Motor neuron (in vitro differentiated cells): ENCODE measurements around the gene DIO1. TPM values are rescaled to one million over a fixed set of nuclear protein-coding genes. Genes with fewer than 3 reads are reported as not detected.

Source experiments
- ATAC-seq, 8 experiments: fragments of 200-7000 bp; cut with Tn5 transposase; replicated peaks in 6 of 8; 2 replicates each; pipeline ENCODE4 v1.8.0; 2021; ENCODE audit warnings: mild to moderate bottlenecking in 8 of 8, moderate library complexity in 8 of 8
- H3K27ac ChIP-seq, 2 donors: fragments of 250-450 bp; sonication (Bioruptor Pico); 2 replicates each; pipeline ENCODE4 v1.9.0; 2021; ENCODE audit warnings: antibody characterized with exemption in 2 of 2, mild to moderate bottlenecking in 2 of 2, moderate library complexity in 1 of 2
- H3K4me1 ChIP-seq, 2 donors: fragments of 250-450 bp; sonication (Bioruptor Pico); replicated peaks in 1 of 2; 2 replicates each; pipeline ENCODE4 v1.6.1; 2021; ENCODE audit warnings: antibody characterized with exemption in 2 of 2, mild to moderate bottlenecking in 2 of 2, moderate library complexity in 1 of 2
- H3K4me3 ChIP-seq, 5 donors: fragments of 250-450 bp; sonication (Bioruptor Pico); 2 replicates each; pipeline ENCODE4 v1.9.0; 2021; ENCODE audit warnings: antibody characterized with exemption in 5 of 5, mild to moderate bottlenecking in 5 of 5, moderate library complexity in 4 of 5
- WGBS, 10 experiments: fragments of 450-650 bp; shearing (Covaris generic); methylation state at CpG; one replicate each; pipeline ENCODE4 v1.0.0; 2022; 5-methylcytosine and 5-hydroxymethylcytosine counted together
- in situ Hi-C, 9 experiments: fragments of 400-800 bp; cut with MboI; loops; one replicate each; pipeline ENCODE4 v1.15.0; 2021; ENCODE audit warnings: low sequenced_read_pairs in 9 of 9, low pct_unique_long_range_greater_than_20kb in 2 of 9; ENCODE audit not compliant: unreplicated experiment in 9 of 9
- total RNA-seq, 8 experiments: library from RNA; unstranded; fragments of 300-600 nt; gene quantifications; 2 replicates each; pipeline versions ENCODE4 v1.2.3 to v1.2.4, GENCODE V29; 2022

The DIO1 gene
- total RNA-seq, 8 experiments from 2014 or later, result 0.15 to 1.2 (median 0.35) TPM

- Histone ChIP-seq H3K27ac (peak within 1 kb of the TSS; percentile 60 to 75), H3K4me3 (peak within 1 kb of the TSS; percentile 54 to 87 (median 70)), H3K4me1 (peaks cover 29 to 33% of the 10 kb centered on the region in 2 donors)
- WGBS, 10 experiments, result 24% methylated on average over 2 of the region's 58 CpGs; no CpG with 5 or more reads in 9 of the 10 experiments
- in situ Hi-C loops, result no loop called here
- ATAC-seq, result peak in 3 of 8 experiments; percentile 67 to 76 (median 69)
These were observed 52.5 kb downstream of the DIO1 start, which contains the start of gene LRRC42 for GRCh38 chr1:53946252-53947171. TSS of gene LRRC42 (plus strand) at chr1:53946350. CDS start at chr1:53952000, 5,650 bp downstream.

GRCh38 chr1:53947172-53947907 is 53.4 kb downstream of the DIO1 start:
- 0 to 49% (median 24%) methylated on average over 1 to 6 of the region's 6 CpGs; no CpG with 5 or more reads in 2 of the 10 experiments for WGBS, 10 experiments
- Histone ChIP-seq H3K4me3 (peak overlapping the region; percentile 54 to 87 (median 70)), H3K27ac (no peak overlapping the region), H3K4me1 (peaks cover 29 to 33% of the 10 kb centered on the region in 2 donors)
- in situ Hi-C loops, result no loop called here
- no peak for ATAC-seq

- in situ Hi-C loops, result no loop called here
- Histone ChIP-seq H3K27ac (no peak overlapping the region), H3K4me1 (peaks cover 29 to 33% of the 10 kb centered on the region in 2 donors), H3K4me3 (no peak overlapping the region)
- 49 to 100% (median 94%) methylated on average over 1 to 5 of the region's 5 CpGs; no CpG with 5 or more reads in 1 of the 10 experiments for WGBS, 10 experiments
- ATAC-seq, result no peak
These were observed 54.3 kb downstream of the DIO1 start for GRCh38 chr1:53948291-53948690.

- Histone ChIP-seq H3K27ac (no peak overlapping the region), H3K4me3 (no peak overlapping the region), H3K4me1 (peaks cover 29 to 33% of the 10 kb centered on the region in 2 donors)
- in situ Hi-C loops, result no loop called here
- no peak for ATAC-seq
- 38 to 100% (median 84%) methylated on average over 1 to 4 of the region's 4 CpGs; no CpG with 5 or more reads in 1 of the 10 experiments for WGBS, 10 experiments
These were observed 55.3 kb downstream of the DIO1 start for GRCh38 chr1:53949023-53949990.

- WGBS, 10 experiments, result 91 to 100% (median 100%) methylated on average over 1 to 5 of the region's 5 CpGs; no CpG with 5 or more reads in 3 of the 10 experiments
- Histone ChIP-seq H3K4me1 (peaks cover 29 to 33% of the 10 kb centered on the region in 2 donors), H3K27ac (no peak overlapping the region), H3K4me3 (no peak overlapping the region)
- no peak for ATAC-seq
- in situ Hi-C loops, result loop anchor here in 2 of 9 experiments (25.0 kb wide), 1 partner anchor 89 kb away; no protein-coding TSS in a partner anchor
These were observed 57.7 kb downstream of the DIO1 start for GRCh38 chr1:53951697-53952096.

- in situ Hi-C loops, result loop anchor here in 2 of 9 experiments (25.0 kb wide), 1 partner anchor 92 kb away; no protein-coding TSS in a partner anchor
- no peak overlapping the region for H3K27ac ChIP-seq
- ATAC-seq, result no peak
- H3K4me1 ChIP-seq, result peaks cover 12 to 16% of the 10 kb centered on the region in 2 donors
- 74 to 100% (median 93%) methylated on average over 2 of the region's 2 CpGs; no CpG with 5 or more reads in 1 of the 10 experiments for WGBS, 10 experiments
- no peak overlapping the region for H3K4me3 ChIP-seq
These were observed 60.1 kb downstream of the DIO1 start for GRCh38 chr1:53954128-53954527.

GRCh38 chr1:53956308-53957168 is 62.6 kb downstream of the DIO1 start:
- peaks cover 0 to 3% of the 10 kb centered on the region in 2 donors for H3K4me1 ChIP-seq
- no peak overlapping the region for H3K27ac ChIP-seq
- in situ Hi-C loops, result loop anchor here in 2 of 9 experiments (25.0 kb wide), 1 partner anchor 94 kb away; no protein-coding TSS in a partner anchor
- no peak overlapping the region for H3K4me3 ChIP-seq
- ATAC-seq, result peak in 5 of 8 experiments; percentile 25 to 90 (median 45)
- WGBS, 10 experiments, result 22 to 100% (median 67%) methylated on average over 1 to 3 of the region's 3 CpGs; no CpG with 5 or more reads in 1 of the 10 experiments

GRCh38 chr1:53957194-53957818 is 63.3 kb downstream of the DIO1 start:
- Histone ChIP-seq H3K27ac (no peak overlapping the region), H3K4me1 (peaks cover 0 to 3% of the 10 kb centered on the region in 2 donors), H3K4me3 (no peak overlapping the region)
- WGBS, 10 experiments, result 28 to 100% (median 77%) methylated on average over 1 to 3 of the region's 3 CpGs
- in situ Hi-C loops, result loop anchor here in 2 of 9 experiments (25.0 kb wide), 1 partner anchor 95 kb away; no protein-coding TSS in a partner anchor
- peak in 4 of 8 experiments; percentile 36 to 99 (median 94) for ATAC-seq

- ATAC-seq, result no peak
- Histone ChIP-seq H3K4me3 (no peak overlapping the region), H3K4me1 (peaks cover 0 to 3% of the 10 kb centered on the region in 2 donors), H3K27ac (no peak overlapping the region)
- in situ Hi-C loops, result loop anchor here in 3 of 9 experiments (10.0 to 25.0 kb wide), 2 partner anchors 95 to 97 kb away; no protein-coding TSS in a partner anchor
These were observed 65.8 kb downstream of the DIO1 start for GRCh38 chr1:53959664-53960250.
